GM23338 (cell line): Measurements from ENCODE around the gene RAD51B. TPM values are rescaled to one million over a fixed set of nuclear protein-coding genes. Genes with fewer than 3 reads are reported as not detected.

ENCODE experiments used
- ATAC-seq: fragments of 200-7000 bp; cut with Tn5 transposase; 3 replicates; pipeline ENCODE4 v1.9.1; 2020
- DNase-seq: peaks from one replicate; pipeline ENCODE4 v3.0.0-alpha.2; 2015; ENCODE audit warnings: low spot score
- H2AFZ ChIP-seq: fragments of 200-600 bp; sonication (generic); 2 replicates; pipeline ENCODE4 v1.8.0; 2016; ENCODE audit warnings: antibody characterized with exemption, mild to moderate bottlenecking, moderate library complexity
- H3F3A ChIP-seq: fragments of 200-600 bp; sonication (generic); replicated peaks from 2 replicates; pipeline ENCODE4 v1.8.0; 2017; ENCODE audit warnings: antibody characterized with exemption, mixed run types, low read depth
- H3K27ac ChIP-seq: fragments of 200-600 bp; sonication (generic); 2 replicates; pipeline ENCODE4 v1.6.1; 2016; ENCODE audit warnings: low read depth
- H3K27me3 ChIP-seq: fragments of 200-600 bp; sonication (generic); 2 replicates; pipeline ENCODE4 v1.8.0; 2016; ENCODE audit warnings: mild to moderate bottlenecking, mixed run types, moderate library complexity; ENCODE audit not compliant: insufficient read depth
- H3K36me3 ChIP-seq: fragments of 200-600 bp; sonication (generic); 2 replicates; pipeline ENCODE4 v1.8.0; 2016; ENCODE audit warnings: mild to moderate bottlenecking; ENCODE audit not compliant: insufficient read depth
- H3K4me1 ChIP-seq: fragments of 200-600 bp; sonication (generic); 2 replicates; pipeline ENCODE4 v1.8.0; 2016; ENCODE audit warnings: mild to moderate bottlenecking, moderate library complexity; ENCODE audit not compliant: insufficient read depth
- H3K4me2 ChIP-seq: fragments of 200-600 bp; sonication (generic); 2 replicates; pipeline ENCODE4 v1.7.1; 2017; ENCODE audit warnings: mixed run types
- H3K4me3 ChIP-seq: fragments of 200-600 bp; sonication (generic); 2 replicates; pipeline ENCODE4 v1.6.1; 2016; ENCODE audit warnings: mixed run types
- H3K79me2 ChIP-seq: fragments of 200-600 bp; sonication (generic); replicated peaks from 2 replicates; pipeline ENCODE4 v1.8.0; 2017; ENCODE audit warnings: mild to moderate bottlenecking; ENCODE audit not compliant: insufficient read depth
- H3K9me2 ChIP-seq: fragments of 200-600 bp; sonication (generic); 2 replicates; pipeline ENCODE4 v1.8.0; 2017; ENCODE audit not compliant: insufficient read depth
- H4K20me1 ChIP-seq: fragments of 200-600 bp; sonication (generic); replicated peaks from 2 replicates; pipeline ENCODE4 v1.8.0; 2017; ENCODE audit warnings: mild to moderate bottlenecking; ENCODE audit not compliant: insufficient read depth
- H3K27ac Mint-ChIP-seq: 2 replicates; pipeline ENCODE4 v1.8.0; 2020; ENCODE audit warnings: inconsistent platforms, mild to moderate bottlenecking, moderate library complexity, mixed read lengths
- H3K27me3 Mint-ChIP-seq: 3 replicates; pipeline ENCODE4 v1.8.0; 2022; ENCODE audit warnings: low read depth, mild to moderate bottlenecking, moderate library complexity, mixed read lengths, inconsistent platforms; ENCODE audit not compliant: insufficient read depth, poor library complexity
- H3K36me3 Mint-ChIP-seq: 3 replicates; pipeline ENCODE4 v1.8.0; 2021; ENCODE audit warnings: low read depth, mild to moderate bottlenecking, inconsistent platforms, moderate library complexity, mixed read lengths
- H3K4me1 Mint-ChIP-seq: 3 replicates; pipeline ENCODE4 v1.8.0; 2020; ENCODE audit warnings: mild to moderate bottlenecking, inconsistent platforms, mixed read lengths
- H3K4me3 Mint-ChIP-seq: 3 replicates; pipeline ENCODE4 v1.8.0; 2021; ENCODE audit warnings: moderate library complexity, mild to moderate bottlenecking, inconsistent platforms, mixed read lengths
- H3K9me3 Mint-ChIP-seq: 3 replicates; pipeline ENCODE4 v1.8.0; 2020; ENCODE audit warnings: moderate library complexity, mild to moderate bottlenecking, inconsistent platforms, mixed read lengths
- CREB1 ChIP-seq: fragments of 250-450 bp; sonication (Bioruptor Pico); IDR thresholded peaks from 2 replicates; pipeline ENCODE4 v1.5.0; 2020; ENCODE audit warnings: low read depth, mild to moderate bottlenecking, moderate library complexity
- EZH2 ChIP-seq: fragments of 200-600 bp; sonication (generic); IDR thresholded peaks from one replicate; pipeline ENCODE4 v1.8.0; 2017; ENCODE audit warnings: antibody characterized with exemption, mild to moderate bottlenecking, low read depth; ENCODE audit not compliant: unreplicated experiment
- JUNB ChIP-seq: IDR thresholded peaks from one replicate; pipeline ENCODE4 v1.6.1; 2016; ENCODE audit warnings: antibody characterized with exemption; ENCODE audit not compliant: unreplicated experiment
- POLR2AphosphoS5 ChIP-seq: IDR thresholded peaks from 2 replicates; pipeline ENCODE4 v1.6.1; 2016; ENCODE audit warnings: antibody characterized with exemption, low read depth
- STAT1 ChIP-seq: IDR thresholded peaks from one replicate; pipeline ENCODE4 v1.6.1; 2016; ENCODE audit warnings: antibody characterized with exemption; ENCODE audit not compliant: unreplicated experiment
- ZNF114 ChIP-seq: fragments of 250-450 bp; sonication (Bioruptor Pico); IDR thresholded peaks from 2 replicates; pipeline ENCODE4 v1.5.0; 2020; ENCODE audit warnings: mild to moderate bottlenecking, moderate library complexity
- ZNF331 ChIP-seq: fragments of 250-450 bp; sonication (Bioruptor Pico); IDR thresholded peaks from 2 replicates; pipeline ENCODE4 v1.5.0; 2020; ENCODE audit warnings: low read depth, mild to moderate bottlenecking, moderate library complexity
- polyA plus RNA-seq: library from polyadenylated mRNA; unstranded; fragments of >200 nt; fragmentation: Nextera tagmentation; extraction: Ambion mirVana; gene quantifications from 2 replicates; pipeline ENCODE4 v1.2.1, GENCODE V29; 2016
- total RNA-seq: library from RNA; depleted of rRNA; stranded (reverse); fragments of >200 nt; shearing (Covaris generic); gene quantifications from 2 replicates; pipeline ENCODE4 v1.2.3, GENCODE V29; 2014
- TF ChIP-seq, protein P1 (sequence below): IDR thresholded peaks from one replicate; pipeline ENCODE4 v1.6.1; 2018; ENCODE audit warnings: antibody characterized with exemption; ENCODE audit not compliant: unreplicated experiment
- TF ChIP-seq, protein P2 (sequence below), 2 experiments: fragments of 200-600 bp in 1 of 2; sonication (generic) in 1 of 2; conservative IDR thresholded peaks; 2 replicates each; pipeline versions ENCODE4 v1.5.1 to v1.6.1; 2016 to 2017; ENCODE audit warnings: antibody characterized with exemption in 2 of 2, low read depth in 2 of 2, mild to moderate bottlenecking in 2 of 2, moderate library complexity in 1 of 2
- TF ChIP-seq, protein P3 (sequence below): IDR thresholded peaks from 2 replicates; pipeline ENCODE4 v1.6.1; 2016; ENCODE audit warnings: antibody characterized with exemption

The RAD51B gene
- total and polyA plus RNA-seq, 2 experiments from 2014 or later = 15.7 to 29.1 TPM

DNA sequence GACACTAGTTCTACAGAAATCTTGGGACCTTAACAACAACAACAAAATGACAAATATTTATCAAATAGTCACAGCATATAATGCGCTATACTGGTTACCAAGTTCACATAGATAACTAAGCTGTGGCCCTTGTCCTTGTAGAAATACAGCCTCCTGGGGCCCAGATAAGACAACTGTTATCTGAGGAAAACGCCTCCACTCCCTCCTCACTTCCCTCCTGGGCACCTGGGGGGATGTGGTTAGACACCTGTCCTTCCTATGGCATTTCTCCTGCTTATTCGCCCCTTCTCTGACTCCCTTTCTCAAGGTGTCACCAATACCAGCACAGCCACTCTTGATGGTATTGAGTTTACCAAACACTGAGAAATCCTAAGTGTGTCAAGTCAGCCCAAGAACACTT lies 419.4 kb downstream of the RAD51B start:
- Histone ChIP-seq H3K4me2 (no peak overlapping the region), H3K4me1 (no peaks in the 10 kb centered on the region), H3K4me3 (no peak overlapping the region), H3F3A (no peaks in the 10 kb centered on the region), H3K36me3 (no peaks in the 10 kb centered on the region), H2AFZ (no peak overlapping the region), H3K9me2 (no peaks in the 10 kb centered on the region), H3K79me2 (no peaks in the 10 kb centered on the region), H3K27ac (no peak overlapping the region), H3K27me3 (no peaks in the 10 kb centered on the region), H4K20me1 (no peaks in the 10 kb centered on the region)
- Mint-ChIP-seq H3K4me1 (peaks cover 7% of the 10 kb centered on the region; the same call in 2 of the 3 replicates), H3K36me3 (no peaks in the 10 kb centered on the region; the same call in 2 of the 3 replicates), H3K27ac (no peak overlapping the region), H3K9me3 (no peaks in the 10 kb centered on the region), H3K4me3 (no peak overlapping the region), H3K27me3 (peaks cover 4% of the 10 kb centered on the region)
- DNase-seq = no peak
- no peak for ATAC-seq
- TF ChIP-seq, protein P1, sequence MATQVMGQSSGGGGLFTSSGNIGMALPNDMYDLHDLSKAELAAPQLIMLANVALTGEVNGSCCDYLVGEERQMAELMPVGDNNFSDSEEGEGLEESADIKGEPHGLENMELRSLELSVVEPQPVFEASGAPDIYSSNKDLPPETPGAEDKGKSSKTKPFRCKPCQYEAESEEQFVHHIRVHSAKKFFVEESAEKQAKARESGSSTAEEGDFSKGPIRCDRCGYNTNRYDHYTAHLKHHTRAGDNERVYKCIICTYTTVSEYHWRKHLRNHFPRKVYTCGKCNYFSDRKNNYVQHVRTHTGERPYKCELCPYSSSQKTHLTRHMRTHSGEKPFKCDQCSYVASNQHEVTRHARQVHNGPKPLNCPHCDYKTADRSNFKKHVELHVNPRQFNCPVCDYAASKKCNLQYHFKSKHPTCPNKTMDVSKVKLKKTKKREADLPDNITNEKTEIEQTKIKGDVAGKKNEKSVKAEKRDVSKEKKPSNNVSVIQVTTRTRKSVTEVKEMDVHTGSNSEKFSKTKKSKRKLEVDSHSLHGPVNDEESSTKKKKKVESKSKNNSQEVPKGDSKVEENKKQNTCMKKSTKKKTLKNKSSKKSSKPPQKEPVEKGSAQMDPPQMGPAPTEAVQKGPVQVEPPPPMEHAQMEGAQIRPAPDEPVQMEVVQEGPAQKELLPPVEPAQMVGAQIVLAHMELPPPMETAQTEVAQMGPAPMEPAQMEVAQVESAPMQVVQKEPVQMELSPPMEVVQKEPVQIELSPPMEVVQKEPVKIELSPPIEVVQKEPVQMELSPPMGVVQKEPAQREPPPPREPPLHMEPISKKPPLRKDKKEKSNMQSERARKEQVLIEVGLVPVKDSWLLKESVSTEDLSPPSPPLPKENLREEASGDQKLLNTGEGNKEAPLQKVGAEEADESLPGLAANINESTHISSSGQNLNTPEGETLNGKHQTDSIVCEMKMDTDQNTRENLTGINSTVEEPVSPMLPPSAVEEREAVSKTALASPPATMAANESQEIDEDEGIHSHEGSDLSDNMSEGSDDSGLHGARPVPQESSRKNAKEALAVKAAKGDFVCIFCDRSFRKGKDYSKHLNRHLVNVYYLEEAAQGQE = no peak
- TF ChIP-seq EZH2 (no peak), POLR2AphosphoS5 (no peak), ZNF331 (CRISPR knock-in tag) (no peak), JUNB (no peak), STAT1 (no peak)
- TF ChIP-seq, protein P2, sequence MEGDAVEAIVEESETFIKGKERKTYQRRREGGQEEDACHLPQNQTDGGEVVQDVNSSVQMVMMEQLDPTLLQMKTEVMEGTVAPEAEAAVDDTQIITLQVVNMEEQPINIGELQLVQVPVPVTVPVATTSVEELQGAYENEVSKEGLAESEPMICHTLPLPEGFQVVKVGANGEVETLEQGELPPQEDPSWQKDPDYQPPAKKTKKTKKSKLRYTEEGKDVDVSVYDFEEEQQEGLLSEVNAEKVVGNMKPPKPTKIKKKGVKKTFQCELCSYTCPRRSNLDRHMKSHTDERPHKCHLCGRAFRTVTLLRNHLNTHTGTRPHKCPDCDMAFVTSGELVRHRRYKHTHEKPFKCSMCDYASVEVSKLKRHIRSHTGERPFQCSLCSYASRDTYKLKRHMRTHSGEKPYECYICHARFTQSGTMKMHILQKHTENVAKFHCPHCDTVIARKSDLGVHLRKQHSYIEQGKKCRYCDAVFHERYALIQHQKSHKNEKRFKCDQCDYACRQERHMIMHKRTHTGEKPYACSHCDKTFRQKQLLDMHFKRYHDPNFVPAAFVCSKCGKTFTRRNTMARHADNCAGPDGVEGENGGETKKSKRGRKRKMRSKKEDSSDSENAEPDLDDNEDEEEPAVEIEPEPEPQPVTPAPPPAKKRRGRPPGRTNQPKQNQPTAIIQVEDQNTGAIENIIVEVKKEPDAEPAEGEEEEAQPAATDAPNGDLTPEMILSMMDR (conservative IDR thresholded peaks at IDR 0.05; ENCODE audit: low read depth in 2 of 2) = no peak

- Histone ChIP-seq H3K27ac (no peak overlapping the region; the same call in 1 of the 2 replicates), H3K4me1 (no peaks in the 10 kb centered on the region), H2AFZ (no peak overlapping the region), H3K4me2 (no peak overlapping the region), H3K36me3 (no peaks in the 10 kb centered on the region), H4K20me1 (no peaks in the 10 kb centered on the region), H3K4me3 (no peak overlapping the region), H3F3A (no peaks in the 10 kb centered on the region), H3K27me3 (no peaks in the 10 kb centered on the region), H3K79me2 (no peaks in the 10 kb centered on the region), H3K9me2 (no peaks in the 10 kb centered on the region)
- Mint-ChIP-seq H3K27me3 (peaks cover 4% of the 10 kb centered on the region), H3K4me3 (no peak overlapping the region), H3K36me3 (no peaks in the 10 kb centered on the region), H3K9me3 (no peaks in the 10 kb centered on the region), H3K27ac (no peak overlapping the region), H3K4me1 (peaks cover 12% of the 10 kb centered on the region; the same call in 2 of the 3 replicates)
- DNase-seq (no peak), ATAC-seq (no peak)
- TF ChIP-seq ZNF114 (CRISPR knock-in tag) (no peak), ZNF331 (CRISPR knock-in tag) (no peak), JUNB (no peak), CREB1 (no peak)
- TF ChIP-seq, protein P3, sequence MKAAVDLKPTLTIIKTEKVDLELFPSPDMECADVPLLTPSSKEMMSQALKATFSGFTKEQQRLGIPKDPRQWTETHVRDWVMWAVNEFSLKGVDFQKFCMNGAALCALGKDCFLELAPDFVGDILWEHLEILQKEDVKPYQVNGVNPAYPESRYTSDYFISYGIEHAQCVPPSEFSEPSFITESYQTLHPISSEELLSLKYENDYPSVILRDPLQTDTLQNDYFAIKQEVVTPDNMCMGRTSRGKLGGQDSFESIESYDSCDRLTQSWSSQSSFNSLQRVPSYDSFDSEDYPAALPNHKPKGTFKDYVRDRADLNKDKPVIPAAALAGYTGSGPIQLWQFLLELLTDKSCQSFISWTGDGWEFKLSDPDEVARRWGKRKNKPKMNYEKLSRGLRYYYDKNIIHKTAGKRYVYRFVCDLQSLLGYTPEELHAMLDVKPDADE = no peak
Measured at GRCh38 chr14:68239988-68240771, 420.6 kb downstream of the RAD51B start.
